Measurements from ENCODE around the gene NDUFB7. TPM values are rescaled to one million over a fixed set of nuclear protein-coding genes. Genes with fewer than 3 reads are reported as not detected.

Gene NDUFB7
- total and polyA plus RNA-seq, 2 of the 8 experiments (the other 6 are each of a cell fraction or from before 2014, with no cell fraction given): 151 to 740 TPM

GRCh38 chr19:14542711-14543328 lies 29.0 kb downstream of the NDUFB7 start (continued):
- TF ChIP-seq CHD7 (IDR thresholded peaks at IDR 0.05; ENCODE audit: insufficient replicate concordance, low read length): no peak
- no peak for TF ChIP-seq RNF2 (IDR thresholded peaks at IDR 0.05; ENCODE audit: borderline replicate concordance, low read depth, low read length, missing control alignments, poor library complexity, severe bottlenecking)
- TF ChIP-seq, protein P1, sequence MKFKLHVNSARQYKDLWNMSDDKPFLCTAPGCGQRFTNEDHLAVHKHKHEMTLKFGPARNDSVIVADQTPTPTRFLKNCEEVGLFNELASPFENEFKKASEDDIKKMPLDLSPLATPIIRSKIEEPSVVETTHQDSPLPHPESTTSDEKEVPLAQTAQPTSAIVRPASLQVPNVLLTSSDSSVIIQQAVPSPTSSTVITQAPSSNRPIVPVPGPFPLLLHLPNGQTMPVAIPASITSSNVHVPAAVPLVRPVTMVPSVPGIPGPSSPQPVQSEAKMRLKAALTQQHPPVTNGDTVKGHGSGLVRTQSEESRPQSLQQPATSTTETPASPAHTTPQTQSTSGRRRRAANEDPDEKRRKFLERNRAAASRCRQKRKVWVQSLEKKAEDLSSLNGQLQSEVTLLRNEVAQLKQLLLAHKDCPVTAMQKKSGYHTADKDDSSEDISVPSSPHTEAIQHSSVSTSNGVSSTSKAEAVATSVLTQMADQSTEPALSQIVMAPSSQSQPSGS (IDR thresholded peaks at IDR 0.05; ENCODE audit: low read length): no peak
- TF ChIP-seq RAD21 (IDR thresholded peaks at IDR 0.05 in 1 of 2, conservative IDR thresholded peaks at IDR 0.05 in 1 of 2; ENCODE audit: low read depth in 2 of 2, low read length in 2 of 2): no peak
- no peak for TF ChIP-seq MAX (IDR thresholded peaks at IDR 0.05)
- TF ChIP-seq YY1 (IDR thresholded peaks at IDR 0.05; ENCODE audit: low read depth, low read length): no peak
- TF ChIP-seq SAP30 (IDR thresholded peaks at IDR 0.05; ENCODE audit: insufficient read depth, insufficient replicate concordance, low read length): no peak

Measured in H1 (cell line).